Panc1 (cell line): ENCODE measurements around the gene CDC42EP4. TPM values are rescaled to one million over a fixed set of nuclear protein-coding genes. Genes with fewer than 3 reads are reported as not detected.
"Not testable (repeated sequence)": the region's sequence is repeated elsewhere in the genome, so short reads cannot be mapped to it uniquely, and the experiment has no call there.

Experiments
- ATAC-seq: fragments of 200-7000 bp; cut with Tn5 transposase; 2 replicates; pipeline ENCODE4 v1.9.1; 2020; ENCODE audit warnings: mild to moderate bottlenecking, moderate library complexity
- BruUV-seq: library from RNA; stranded (reverse); fragments of 400-500 nt; replicated peaks from 2 replicates; lab custom pipeline; 2021; lab: Mats Ljungman, UMichigan
- CTCF ChIA-PET: fragments of 300-600 bp; sonication (Branson Sonifier 250); formaldehyde crosslinking; loops from one replicate; lab custom pipeline; 2022; ENCODE audit warnings: antibody characterized with exemption; lab: Charles Lee
- POLR2A ChIA-PET: fragments of 300-600 bp; sonication (Branson Sonifier 250); formaldehyde crosslinking; loops from one replicate; lab custom pipeline; 2022; ENCODE audit warnings: antibody characterized with exemption; lab: Charles Lee
- DNase-seq: peaks from one replicate; pipeline ENCODE4 v3.0.0-alpha.2; 2010; ENCODE audit warnings: low read depth, low spot score
- H3K27ac ChIP-seq: 2 replicates; pipeline ENCODE4 v1.5.1; 2011; ENCODE audit warnings: mild to moderate bottlenecking, low read length, inconsistent platforms
- H3K27me3 ChIP-seq: fragments of 200-500 bp; sonication (Bioruptor generic); 2 replicates; pipeline ENCODE4 v1.6.0; 2014; ENCODE audit warnings: low read length, inconsistent platforms; ENCODE audit not compliant: control insufficient read depth, insufficient read depth
- H3K36me3 ChIP-seq: fragments of 200-500 bp; sonication (Bioruptor generic); 2 replicates; pipeline ENCODE4 v1.5.1; 2014; ENCODE audit warnings: inconsistent platforms, mild to moderate bottlenecking, low read length, moderate library complexity; ENCODE audit not compliant: control insufficient read depth, insufficient read depth
- H3K4me1 ChIP-seq: 2 replicates; pipeline ENCODE4 v1.5.1; 2011; ENCODE audit warnings: inconsistent platforms, mild to moderate bottlenecking, low read length, moderate library complexity; ENCODE audit not compliant: control insufficient read depth, insufficient read depth
- H3K4me3 ChIP-seq, 2 experiments: 2 replicates each; pipeline ENCODE4 v1.5.1; 2011 to 2012; ENCODE audit warnings: low read depth in 2 of 2, low read length in 2 of 2, mild to moderate bottlenecking in 2 of 2, inconsistent platforms in 1 of 2, moderate library complexity in 1 of 2
- H3K9me3 ChIP-seq: fragments of 200-500 bp; sonication (Bioruptor generic); 2 replicates; pipeline ENCODE4 v1.5.1; 2014; ENCODE audit warnings: low read depth, mild to moderate bottlenecking, inconsistent platforms, low read length, moderate library complexity; ENCODE audit not compliant: control insufficient read depth, insufficient read depth
- CTCF ChIP-seq: fragments of 450-650 bp; IDR thresholded peaks from 2 replicates; pipeline ENCODE4 v1.5.1; 2017; ENCODE audit warnings: mild to moderate bottlenecking
- POLR2AphosphoS5 ChIP-seq: IDR thresholded peaks from 2 replicates; pipeline ENCODE4 v1.6.1; 2012; ENCODE audit warnings: mild to moderate bottlenecking, low read depth, low read length, moderate library complexity
- REST ChIP-seq, 2 experiments: IDR thresholded peaks; 2 replicates each; pipeline ENCODE4 v1.6.1; 2011 to 2012; ENCODE audit warnings: low read depth in 2 of 2, control low read depth in 1 of 2, low read length in 1 of 2, mild to moderate bottlenecking in 1 of 2, moderate library complexity in 1 of 2; ENCODE audit not compliant: insufficient read depth in 1 of 2
- SIN3A ChIP-seq: IDR thresholded peaks from 2 replicates; pipeline ENCODE4 v1.6.1; 2012; ENCODE audit warnings: low read depth, mild to moderate bottlenecking, low read length, moderate library complexity, borderline replicate concordance; ENCODE audit not compliant: insufficient read depth
- TCF7L2 ChIP-seq: IDR thresholded peaks from 2 replicates; pipeline ENCODE4 v1.6.1; 2011; ENCODE audit warnings: mild to moderate bottlenecking, low read depth, low read length, inconsistent platforms
- in situ Hi-C: cut with HindIII; loops from 2 replicates; pipeline ENCODE4 v1.10.0; 2016; ENCODE audit warnings: low sequenced_read_pairs, low pct_unique_long_range_greater_than_20kb
- intact Hi-C: fragments of 100-400 bp; cut with micrococcal nuclease; formaldehyde crosslinking; loops from one replicate; pipeline ENCODE4 v1.10.0; 2022; ENCODE audit not compliant: unreplicated experiment
- total RNA-seq: library from RNA; stranded (reverse); gene quantifications from one replicate; pipeline ENCODE4 v1.2.1, GENCODE V29; 2021; ENCODE audit not compliant: unreplicated experiment

CDC42EP4 gene
- total RNA-seq, 1 experiment from 2014 or later = 65.9 TPM

GRCh38 chr17:73334771-73335513, 23.1 kb upstream of the CDC42EP4 start:
- no TSS peak for BruUV-seq
- Histone ChIP-seq H3K4me1 (no peaks in the 10 kb centered on the region), H3K27ac (no peak overlapping the region), H3K27me3 (no peaks in the 10 kb centered on the region), H3K4me3 (no peak overlapping the region), H3K9me3 (no peaks in the 10 kb centered on the region), H3K36me3 (no peaks in the 10 kb centered on the region)
- in situ Hi-C loops = no loop called here
- ChIA-PET CTCF (no interaction called here), POLR2A (no interaction called here)
- DNase-seq (no peak), ATAC-seq (no peak)
- intact Hi-C loops = no loop called here
- TF ChIP-seq REST (IDR thresholded peaks at IDR 0.05; ENCODE audit: insufficient read depth in 1 of 2, low read depth in 2 of 2, low read length in 1 of 2) (no peak), POLR2AphosphoS5 (no peak), TCF7L2 (no peak), SIN3A (no peak), CTCF (no peak)

- DNase-seq, H3K9me3 ChIP-seq, H3K36me3 ChIP-seq, H3K4me3 ChIP-seq, in situ Hi-C loops, intact Hi-C loops, H3K27ac ChIP-seq, H3K27me3 ChIP-seq, CTCF ChIA-PET, BruUV-seq, POLR2A ChIA-PET, H3K4me1 ChIP-seq, ATAC-seq: not testable (repeated sequence)
Observed at GRCh38 chr17:73333445-73333844, 21.6 kb upstream of the CDC42EP4 start.

- Histone ChIP-seq H3K4me1 (no peaks in the 10 kb centered on the region), H3K9me3 (no peaks in the 10 kb centered on the region), H3K27ac (no peak overlapping the region), H3K4me3 (no peak overlapping the region), H3K36me3 (no peaks in the 10 kb centered on the region), H3K27me3 (no peaks in the 10 kb centered on the region)
- BruUV-seq = no TSS peak
- ATAC-seq (no peak), DNase-seq (no peak)
- ChIA-PET POLR2A (no interaction called here), CTCF (no interaction called here)
- TF ChIP-seq CTCF (no peak), POLR2AphosphoS5 (no peak), SIN3A (no peak), TCF7L2 (no peak), REST (IDR thresholded peaks at IDR 0.05; ENCODE audit: insufficient read depth in 1 of 2, low read depth in 2 of 2, low read length in 1 of 2) (no peak)
- in situ Hi-C loops (no loop called here), intact Hi-C loops (no loop called here)
Observed at GRCh38 chr17:73331060-73331459, 19.3 kb upstream of the CDC42EP4 start.
